Midbrain (tissue), 1 donor: ENCODE measurements around the gene ATF7IP.
A peak's percentile ranks its signal among the peaks of the same experiment; 100 is the strongest.
"Not testable (repeated sequence)": the region's sequence is repeated elsewhere in the genome, so short reads cannot be mapped to it uniquely, and the experiment has no call there.

ENCODE experiments used
- DNase-seq: peaks from one replicate; lab custom pipeline; 2025; lab: John Stamatoyannopoulos, UW

Gene ATF7IP

GRCh38 chr12:14367040-14367661 is 1.7 kb downstream of the ATF7IP start:
- peak; percentile 23 for DNase-seq

- DNase-seq, result no peak
Measured at GRCh38 chr12:14369311-14369710, 3.8 kb downstream of the ATF7IP start.

GRCh38 chr12:14373217-14373616 is 7.7 kb downstream of the ATF7IP start:
- no peak for DNase-seq

- no peak for DNase-seq
Measured at GRCh38 chr12:14379508-14379907, 14.0 kb downstream of the ATF7IP start.

GRCh38 chr12:14384783-14385638 is 19.5 kb downstream of the ATF7IP start:
- peak; percentile 80 for DNase-seq

GRCh38 chr12:14387219-14387871 is 21.9 kb downstream of the ATF7IP start:
- DNase-seq, result no peak

GRCh38 chr12:14390449-14390848 is 25.0 kb downstream of the ATF7IP start:
- DNase-seq, result no peak

- DNase-seq, result no peak
Measured at GRCh38 chr12:14390870-14391530, 25.5 kb downstream of the ATF7IP start.

GRCh38 chr12:14393751-14394150 is 28.3 kb downstream of the ATF7IP start:
- DNase-seq, result no peak

- peak; percentile 79 for DNase-seq
Measured at GRCh38 chr12:14394317-14395073, 29.0 kb downstream of the ATF7IP start.

- DNase-seq, result no peak
Measured at GRCh38 chr12:14395074-14395778, 29.7 kb downstream of the ATF7IP start.

GRCh38 chr12:14396071-14396470 is 30.6 kb downstream of the ATF7IP start:
- DNase-seq, result no peak

- DNase-seq, result no peak
Measured at GRCh38 chr12:14399871-14400270, 34.4 kb downstream of the ATF7IP start.

- DNase-seq, result no peak
Measured at GRCh38 chr12:14400599-14400998, 35.1 kb downstream of the ATF7IP start.

GRCh38 chr12:14401267-14401666 is 35.8 kb downstream of the ATF7IP start:
- not testable (repeated sequence) for DNase-seq

- DNase-seq, result no peak
Measured at GRCh38 chr12:14402697-14403096, 37.2 kb downstream of the ATF7IP start.

- DNase-seq, result no peak
Measured at GRCh38 chr12:14403293-14403692, 37.8 kb downstream of the ATF7IP start.

- peak; percentile 43 for DNase-seq
Measured at GRCh38 chr12:14403711-14404196, 38.3 kb downstream of the ATF7IP start.

- not testable (repeated sequence) for DNase-seq
Measured at GRCh38 chr12:14405407-14405806, 39.9 kb downstream of the ATF7IP start.

GRCh38 chr12:14408208-14408607 is 42.7 kb downstream of the ATF7IP start:
- peak; percentile 8 for DNase-seq

GRCh38 chr12:14410177-14410576 is 44.7 kb downstream of the ATF7IP start:
- no peak for DNase-seq
